Right lobe of liver (tissue), 6 donors: Measurements from ENCODE around the gene UBL7. TPM values are rescaled to one million over a fixed set of nuclear protein-coding genes. Genes with fewer than 3 reads are reported as not detected.
A peak's percentile ranks its signal among the peaks of the same experiment; 100 is the strongest.

ENCODE experiments used
- ATAC-seq, 4 donors: fragments of 200-7000 bp; cut with Tn5 transposase; one replicate each; pipeline ENCODE4 v1.9.1; 2020; ENCODE audit warnings: mild to moderate bottlenecking in 4 of 4, moderate library complexity in 4 of 4
- DNase-seq, 3 donors: peaks; one replicate each; pipeline ENCODE4 v3.0.0-alpha.2; 2020
- H3K27ac ChIP-seq, 3 donors: fragments of 200-600 bp; one replicate each; pipeline ENCODE4 v1.8.0; 2022
- H3K27me3 ChIP-seq, 2 donors: fragments of 200-600 bp; one replicate each; pipeline ENCODE4 v1.8.0; 2022
- H3K36me3 ChIP-seq, 4 donors: fragments of 200-600 bp; sonication (generic) in 1 of 4; one replicate each; pipeline versions ENCODE4 v1.5.1 to v1.8.0; 2017 to 2022; ENCODE audit warnings: control low read depth in 1 of 4
- H3K4me1 ChIP-seq, 4 donors: fragments of 200-600 bp; sonication (generic) in 1 of 4; one replicate each; pipeline versions ENCODE4 v1.5.1 to v1.8.0; 2017 to 2022; ENCODE audit warnings: control low read depth in 1 of 4
- H3K4me3 ChIP-seq, 3 donors: fragments of 200-600 bp; one replicate each; pipeline ENCODE4 v1.8.0; 2022
- H3K9me3 ChIP-seq, 4 donors: fragments of 200-600 bp; sonication (generic) in 1 of 4; one replicate each; pipeline versions ENCODE4 v1.5.1 to v1.8.0; 2017 to 2022; ENCODE audit warnings: control low read depth in 1 of 4
- CTCF ChIP-seq, 4 donors: fragments of 200-600 bp in 3 of 4; fragments of 450-650 bp in 1 of 4; IDR thresholded peaks; one replicate each; pipeline versions ENCODE4 v1.5.1 to v1.8.0; 2016 to 2022; ENCODE audit warnings: antibody characterized with exemption in 4 of 4, mild to moderate bottlenecking in 2 of 4
- POLR2A ChIP-seq: fragments of 450-650 bp; IDR thresholded peaks from one replicate; pipeline ENCODE4 v1.6.1; 2017; ENCODE audit warnings: antibody characterized with exemption, mild to moderate bottlenecking
- WGBS: methylation state at CpG from one replicate; pipeline ENCODE4 v1.1.6; 2018; ENCODE audit warnings: low coverage, low lambda C conversion rate; ENCODE audit not compliant: insufficient coverage; ENCODE audit errors: missing lambda C conversion rate; 5-methylcytosine and 5-hydroxymethylcytosine counted together
- intact Hi-C, 2 donors: fragments of 100-400 bp; cut with DNase I; formaldehyde crosslinking; loops; one replicate each; pipeline versions ENCODE4 v1.11.2 to v1.14.1; 2022
- total RNA-seq, 6 experiments: library from RNA; depleted of rRNA in 2 of 6; stranded (reverse); fragments of >200 nt in 2 of 6; fragmentation: NEBNext Ultra II Directional in 3 of 6; extraction: Animal tissue kit (Norgen Biotek cat#: 25700) in 3 of 6; gene quantifications; one replicate each; pipeline versions ENCODE4 v1.1.0 to v1.2.4, GENCODE V29; 2016 to 2023
- donor health status: DM: no; HTN: yes; CAD: no.
- donor health status: DM: no; HTN: no; CAD: no.
- donor health status: DM: no; HTN: no; CAD: no.
- donor health status: DM: no; HTN: yes; CAD: no.
- donor health status: DM: no; HTN: yes; CAD: no.

The UBL7 gene
- total RNA-seq, 6 experiments from 2014 or later = 14.8 to 38.0 (median 17.3) TPM

- no peaks in the 10 kb centered on the region for H3K27me3 ChIP-seq
- DNase-seq (no peak), ATAC-seq (no peak)
- TF ChIP-seq CTCF (IDR thresholded peaks at IDR 0.05) = no peak
- no peak for TF ChIP-seq POLR2A
- no peak overlapping the region for H3K27ac ChIP-seq
- 66% methylated on average over 3 of the region's 3 CpGs for WGBS
- H3K4me1 ChIP-seq = no peaks in the 10 kb centered on the region
- no peaks in the 10 kb centered on the region for H3K9me3 ChIP-seq
- H3K4me3 ChIP-seq = no peak overlapping the region
- intact Hi-C loops = no loop called here
- H3K36me3 ChIP-seq = no peaks in the 10 kb centered on the region
These were observed 35.7 kb upstream of the UBL7 start for GRCh38 chr15:74496648-74497047.

- intact Hi-C loops = loop anchor here in 1 of 2 donors (5.0 kb wide), 1 partner anchor 113 kb away; no protein-coding TSS in a partner anchor
- no peaks in the 10 kb centered on the region for H3K27me3 ChIP-seq
- no peaks in the 10 kb centered on the region for H3K36me3 ChIP-seq
- DNase-seq (no peak), ATAC-seq (no peak)
- no peaks in the 10 kb centered on the region for H3K4me1 ChIP-seq
- WGBS = 85% methylated on average over 1 of the region's 1 CpG
- H3K9me3 ChIP-seq = no peaks in the 10 kb centered on the region
- no peak overlapping the region for H3K4me3 ChIP-seq
- no peak overlapping the region for H3K27ac ChIP-seq
- TF ChIP-seq POLR2A (no peak), CTCF (IDR thresholded peaks at IDR 0.05) (no peak)
These were observed 29.4 kb upstream of the UBL7 start for GRCh38 chr15:74490339-74490689.

- no peaks in the 10 kb centered on the region for H3K36me3 ChIP-seq
- DNase-seq (peak; percentile 46 to 59 (median 54)), ATAC-seq (peak; percentile 87 to 91 (median 90))
- H3K27ac ChIP-seq = no peak overlapping the region
- TF ChIP-seq CTCF (IDR thresholded peaks at IDR 0.05) (peak; percentile 31 to 70 (median 64)), POLR2A (no peak)
- H3K4me1 ChIP-seq = no peaks in the 10 kb centered on the region
- no peaks in the 10 kb centered on the region for H3K9me3 ChIP-seq
- no peak overlapping the region for H3K4me3 ChIP-seq
- intact Hi-C loops = loop anchor here (5.0 to 10.0 kb wide), 2 partner anchors 105 to 112 kb away; no protein-coding TSS in a partner anchor
- 27% methylated on average over 8 of the region's 9 CpGs for WGBS
- no peaks in the 10 kb centered on the region for H3K27me3 ChIP-seq
These were observed 28.8 kb upstream of the UBL7 start for GRCh38 chr15:74489518-74490338.

GRCh38 chr15:74488776-74489175 is 27.8 kb upstream of the UBL7 start:
- H3K9me3 ChIP-seq = no peaks in the 10 kb centered on the region
- intact Hi-C loops = loop anchor here in 1 of 2 donors (10.0 kb wide), 1 partner anchor 104 kb away; no protein-coding TSS in a partner anchor
- 71% methylated on average over 1 of the region's 1 CpG for WGBS
- DNase-seq (no peak), ATAC-seq (no peak)
- H3K4me1 ChIP-seq = no peaks in the 10 kb centered on the region
- no peak for TF ChIP-seq POLR2A
- TF ChIP-seq CTCF (IDR thresholded peaks at IDR 0.05) = no peak
- no peak overlapping the region for H3K27ac ChIP-seq
- no peaks in the 10 kb centered on the region for H3K36me3 ChIP-seq
- H3K4me3 ChIP-seq = no peak overlapping the region
- H3K27me3 ChIP-seq = no peaks in the 10 kb centered on the region
